Glutamatergic neuron (in vitro differentiated cells): ENCODE measurements around the gene TAF1B. TPM values are rescaled to one million over a fixed set of nuclear protein-coding genes. Genes with fewer than 3 reads are reported as not detected.

Experiments
- DNase-seq: peaks from one replicate; pipeline ENCODE4 v3.0.0; 2022
- H3K27ac Mint-ChIP-seq: one replicate; pipeline ENCODE4 v1.8.0; 2020; ENCODE audit warnings: mild to moderate bottlenecking, mixed read lengths, inconsistent platforms; ENCODE audit not compliant: unreplicated experiment
- H3K27me3 Mint-ChIP-seq: one replicate; pipeline ENCODE4 v1.8.0; 2020; ENCODE audit warnings: mild to moderate bottlenecking, moderate library complexity, mixed read lengths, inconsistent platforms; ENCODE audit not compliant: unreplicated experiment
- H3K36me3 Mint-ChIP-seq: one replicate; pipeline ENCODE4 v1.8.0; 2020; ENCODE audit warnings: mild to moderate bottlenecking, mixed read lengths, inconsistent platforms; ENCODE audit not compliant: unreplicated experiment
- H3K4me1 Mint-ChIP-seq: one replicate; pipeline ENCODE4 v1.8.0; 2020; ENCODE audit warnings: mild to moderate bottlenecking, low read depth, mixed read lengths, inconsistent platforms; ENCODE audit not compliant: unreplicated experiment
- H3K4me3 Mint-ChIP-seq: one replicate; pipeline ENCODE4 v1.8.0; 2020; ENCODE audit warnings: mild to moderate bottlenecking, mixed read lengths, inconsistent platforms; ENCODE audit not compliant: unreplicated experiment
- H3K9me3 Mint-ChIP-seq: one replicate; pipeline ENCODE4 v1.8.0; 2020; ENCODE audit warnings: mild to moderate bottlenecking, moderate library complexity, mixed read lengths, inconsistent platforms; ENCODE audit not compliant: unreplicated experiment
- total RNA-seq: library from RNA; stranded (reverse); fragmentation: NEBNext Ultra II Directional; extraction: Animal tissue kit (Norgen Biotek cat#: 25700); gene quantifications from one replicate; pipeline ENCODE4 v1.2.1, GENCODE V29; 2021; ENCODE audit not compliant: unreplicated experiment
- TF ChIP-seq, protein P1 (sequence below): fragments of 200-600 bp; sonication (generic); IDR thresholded peaks from one replicate; pipeline ENCODE4 v1.5.0; 2021; ENCODE audit not compliant: partially characterized antibody, unreplicated experiment

TAF1B gene
- total RNA-seq, 1 donor from 2014 or later, result 16.7 TPM

DNA sequence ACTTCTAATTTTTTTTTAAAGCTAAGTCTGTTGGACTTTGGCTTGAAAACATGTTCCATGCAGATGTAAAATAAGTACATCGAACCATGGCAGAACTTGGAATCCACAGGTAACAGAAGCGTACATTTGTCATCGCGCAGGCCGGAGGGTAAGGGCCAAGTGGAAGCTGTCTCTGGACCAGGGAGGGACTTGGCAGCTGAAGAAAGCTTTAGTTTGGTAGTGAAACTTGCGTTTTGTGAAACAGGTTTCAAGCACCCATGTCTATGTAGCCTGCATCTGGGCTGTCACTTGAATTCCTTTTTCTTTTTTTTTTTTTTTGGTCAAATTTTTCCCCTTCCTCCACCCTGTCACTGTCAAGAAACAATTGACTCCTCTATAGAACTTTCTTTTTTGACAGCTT, 128.6 kb downstream of the TAF1B start:
- TF ChIP-seq, protein P1, sequence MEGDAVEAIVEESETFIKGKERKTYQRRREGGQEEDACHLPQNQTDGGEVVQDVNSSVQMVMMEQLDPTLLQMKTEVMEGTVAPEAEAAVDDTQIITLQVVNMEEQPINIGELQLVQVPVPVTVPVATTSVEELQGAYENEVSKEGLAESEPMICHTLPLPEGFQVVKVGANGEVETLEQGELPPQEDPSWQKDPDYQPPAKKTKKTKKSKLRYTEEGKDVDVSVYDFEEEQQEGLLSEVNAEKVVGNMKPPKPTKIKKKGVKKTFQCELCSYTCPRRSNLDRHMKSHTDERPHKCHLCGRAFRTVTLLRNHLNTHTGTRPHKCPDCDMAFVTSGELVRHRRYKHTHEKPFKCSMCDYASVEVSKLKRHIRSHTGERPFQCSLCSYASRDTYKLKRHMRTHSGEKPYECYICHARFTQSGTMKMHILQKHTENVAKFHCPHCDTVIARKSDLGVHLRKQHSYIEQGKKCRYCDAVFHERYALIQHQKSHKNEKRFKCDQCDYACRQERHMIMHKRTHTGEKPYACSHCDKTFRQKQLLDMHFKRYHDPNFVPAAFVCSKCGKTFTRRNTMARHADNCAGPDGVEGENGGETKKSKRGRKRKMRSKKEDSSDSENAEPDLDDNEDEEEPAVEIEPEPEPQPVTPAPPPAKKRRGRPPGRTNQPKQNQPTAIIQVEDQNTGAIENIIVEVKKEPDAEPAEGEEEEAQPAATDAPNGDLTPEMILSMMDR, result no peak
- H3K4me3 Mint-ChIP-seq, result no peak overlapping the region
- peaks cover 2% of the 10 kb centered on the region for H3K9me3 Mint-ChIP-seq
- H3K36me3 Mint-ChIP-seq, result no peaks in the 10 kb centered on the region
- H3K27ac Mint-ChIP-seq, result no peak overlapping the region
- H3K27me3 Mint-ChIP-seq, result no peaks in the 10 kb centered on the region
- DNase-seq, result no peak
- H3K4me1 Mint-ChIP-seq, result peaks cover 11% of the 10 kb centered on the region

DNA sequence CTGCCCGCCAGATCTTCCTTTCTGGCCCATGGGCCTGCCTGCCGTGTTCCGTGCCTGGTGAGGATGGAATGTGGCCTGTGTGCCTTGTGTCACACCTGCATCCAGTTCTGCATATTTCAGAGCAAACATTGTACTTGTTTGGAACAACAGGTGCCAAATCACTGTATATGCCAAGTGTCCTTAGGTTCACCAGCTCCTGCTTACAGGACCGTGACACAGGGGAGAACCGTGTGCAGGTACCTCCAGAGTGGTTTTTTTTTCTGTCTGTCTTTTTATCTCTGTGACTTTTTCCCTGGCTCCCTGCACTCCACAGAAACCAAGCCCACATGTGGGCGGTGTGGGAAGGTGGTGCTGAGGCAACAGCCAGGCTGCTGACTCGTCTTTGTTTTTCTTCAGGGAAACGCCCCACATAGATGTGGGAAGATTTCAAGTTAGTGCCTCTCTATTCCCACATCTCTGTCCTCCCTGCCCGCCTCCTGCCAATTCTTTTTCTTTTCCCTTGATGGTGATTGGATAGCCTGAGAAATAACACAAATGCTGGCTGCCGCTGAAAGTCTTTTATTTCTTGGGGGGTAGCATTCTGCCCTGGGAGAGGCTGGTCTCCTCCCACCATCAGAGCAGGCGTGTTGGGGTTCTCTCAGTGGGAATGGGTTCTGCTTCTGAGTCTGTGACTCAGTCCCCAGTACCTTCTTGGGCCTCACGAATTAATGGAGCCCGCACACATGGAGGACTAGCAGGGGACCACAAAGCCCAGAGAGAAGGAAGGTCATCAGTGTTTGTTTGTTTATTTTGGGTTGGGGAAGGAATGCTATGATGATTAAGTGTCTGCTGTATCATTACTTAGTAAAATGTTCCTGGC, 129.6 kb downstream of the TAF1B start:
- Mint-ChIP-seq H3K27me3 (no peaks in the 10 kb centered on the region), H3K36me3 (no peaks in the 10 kb centered on the region), H3K27ac (no peak overlapping the region), H3K4me1 (peaks cover 11% of the 10 kb centered on the region), H3K9me3 (peaks cover 2% of the 10 kb centered on the region), H3K4me3 (no peak overlapping the region)
- TF ChIP-seq, protein P1, result no peak
- no peak for DNase-seq

DNA sequence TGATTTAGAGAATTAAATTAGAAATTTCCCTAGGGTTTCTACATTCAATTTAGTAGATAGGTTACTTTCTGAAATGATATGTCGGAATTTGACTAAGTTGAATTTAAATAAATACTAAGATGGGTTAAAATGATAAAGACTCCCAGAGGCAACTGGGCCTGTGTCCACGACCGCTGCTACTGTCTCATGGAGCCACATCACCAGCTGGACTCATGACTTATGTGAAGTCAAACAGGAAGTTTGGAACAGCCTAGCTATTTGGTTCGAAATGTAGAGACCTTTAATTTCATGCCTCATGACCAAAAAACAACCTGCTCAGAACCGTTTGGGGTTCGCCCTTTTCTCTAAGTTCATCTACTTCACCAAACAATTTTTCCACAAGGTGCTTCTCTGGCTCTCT, 130.4 kb downstream of the TAF1B start:
- H3K9me3 Mint-ChIP-seq, result peaks cover 2% of the 10 kb centered on the region

DNA sequence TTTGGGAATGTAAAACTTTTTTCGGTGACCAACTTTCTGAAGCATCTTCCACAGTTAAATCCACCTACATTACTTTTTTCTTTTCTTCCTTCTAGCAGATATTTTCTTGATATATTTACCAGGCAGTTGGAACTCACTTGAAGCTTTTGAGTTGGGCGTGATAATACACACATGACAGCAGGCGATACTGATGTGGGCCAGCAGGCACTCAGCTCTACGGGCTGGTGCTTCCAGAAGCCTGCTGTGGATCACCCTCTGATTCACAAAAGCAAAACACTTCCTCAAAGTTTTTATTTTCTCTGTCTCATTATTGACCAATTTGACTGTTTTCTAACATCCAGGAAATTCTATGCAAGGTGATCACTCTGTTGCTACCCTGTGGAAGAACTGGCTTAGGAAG, 131.1 kb downstream of the TAF1B start:
- Mint-ChIP-seq H3K4me3 (no peak overlapping the region), H3K27ac (no peak overlapping the region), H3K9me3 (peaks cover 2% of the 10 kb centered on the region), H3K4me1 (peaks cover 9% of the 10 kb centered on the region), H3K36me3 (no peaks in the 10 kb centered on the region), H3K27me3 (no peaks in the 10 kb centered on the region)
- no peak for DNase-seq
- TF ChIP-seq, protein P1, result no peak

More for the DNA sequence above, 130.4 kb downstream of the TAF1B start:
- no peaks in the 10 kb centered on the region for H3K36me3 Mint-ChIP-seq
- peaks cover 9% of the 10 kb centered on the region for H3K4me1 Mint-ChIP-seq
- TF ChIP-seq, protein P1, result no peak
- H3K27me3 Mint-ChIP-seq, result no peaks in the 10 kb centered on the region
- no peak overlapping the region for H3K27ac Mint-ChIP-seq
- no peak for DNase-seq
- no peak overlapping the region for H3K4me3 Mint-ChIP-seq

DNA sequence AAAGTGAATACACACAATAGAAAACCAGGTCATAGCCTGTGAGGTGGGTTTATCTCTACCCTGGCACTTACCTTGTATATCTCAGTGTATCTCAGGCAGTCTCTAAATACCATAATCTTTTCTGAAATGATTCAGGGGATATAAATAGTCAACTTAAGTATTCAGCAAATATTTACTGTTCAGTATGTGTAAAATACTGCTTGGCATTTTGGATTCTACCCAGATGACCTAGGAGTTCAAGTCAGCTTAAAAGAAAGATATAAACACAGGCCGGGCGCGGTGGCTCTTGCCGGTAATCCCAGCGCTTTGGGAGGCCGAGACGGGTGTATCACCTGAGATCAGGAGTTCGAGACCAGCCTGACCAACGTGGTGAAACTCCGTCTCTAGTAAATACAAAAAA, 132.1 kb downstream of the TAF1B start:
- H3K4me1 Mint-ChIP-seq, result peaks cover 7% of the 10 kb centered on the region
- no peaks in the 10 kb centered on the region for H3K36me3 Mint-ChIP-seq
- H3K27me3 Mint-ChIP-seq, result no peaks in the 10 kb centered on the region
- no peak overlapping the region for H3K27ac Mint-ChIP-seq
- DNase-seq, result no peak
- TF ChIP-seq, protein P1, result no peak
- no peak overlapping the region for H3K4me3 Mint-ChIP-seq
- peaks cover 2% of the 10 kb centered on the region for H3K9me3 Mint-ChIP-seq
